H1 (cell line): ENCODE results near the gene SMCP. TPM values are rescaled to one million over a fixed set of nuclear protein-coding genes. Genes with fewer than 3 reads are reported as not detected.

ENCODE experiments used
- CTCF ChIA-PET: fragments of 300-600 bp; sonication (Branson Sonifier 250); formaldehyde crosslinking; loops from one replicate; lab custom pipeline; 2021; ENCODE audit not compliant: partially characterized antibody; lab: Charles Lee
- POLR2A ChIA-PET: fragments of 300-600 bp; sonication (Branson Sonifier 250); formaldehyde crosslinking; loops from one replicate; lab custom pipeline; 2021; ENCODE audit warnings: inconsistent platforms; ENCODE audit not compliant: partially characterized antibody; lab: Charles Lee
- DNase-seq, 2 experiments: peaks; one replicate each; pipeline versions ENCODE4 v3.0.0 to v3.0.0-alpha.2; 2010 to 2022; ENCODE audit warnings: low spot score in 2 of 2, low read depth in 1 of 2, mixed read lengths in 1 of 2
- FAIRE-seq: peaks from 2 replicates; lab custom pipeline; 2011; peaks lifted over from hg19 to GRCh38; lab: Jason Lieb, UNC
- H2AFZ ChIP-seq: 2 replicates; pipeline ENCODE4 v1.8.1; 2012; ENCODE audit warnings: low read length, inconsistent platforms
- H2AK5ac ChIP-seq: 2 replicates; pipeline ENCODE4 v1.6.1; 2013; ENCODE audit warnings: low read depth, low read length
- H2BK120ac ChIP-seq: replicated peaks from 2 replicates; pipeline ENCODE3; 2013; ENCODE audit warnings: low read depth, low read length, inconsistent platforms
- H2BK12ac ChIP-seq: 2 replicates; pipeline ENCODE4 v1.6.1; 2013; ENCODE audit warnings: low read depth, low read length
- H2BK15ac ChIP-seq: 2 replicates; pipeline ENCODE4 v1.6.1; 2013; ENCODE audit warnings: low read length
- H2BK20ac ChIP-seq: 2 replicates; pipeline ENCODE4 v1.6.1; 2013; ENCODE audit warnings: low read length
- H2BK5ac ChIP-seq: 2 replicates; pipeline ENCODE4 v1.6.1; 2013; ENCODE audit warnings: low read depth, low read length
- H3K14ac ChIP-seq: 2 replicates; pipeline ENCODE4 v1.6.1; 2013; ENCODE audit warnings: inconsistent platforms; ENCODE audit not compliant: insufficient read length
- H3K18ac ChIP-seq: 2 replicates; pipeline ENCODE4 v1.6.1; 2013; ENCODE audit warnings: low read length; ENCODE audit errors: extremely low read depth
- H3K23ac ChIP-seq: 2 replicates; pipeline ENCODE4 v1.6.1; 2013; ENCODE audit warnings: inconsistent platforms; ENCODE audit not compliant: insufficient read length
- H3K23me2 ChIP-seq: 2 replicates; pipeline ENCODE4 v1.6.1; 2013; ENCODE audit warnings: low read depth, low read length
- H3K27ac ChIP-seq: 2 replicates; pipeline ENCODE4 v1.6.1; 2011; ENCODE audit warnings: low read depth, low read length, inconsistent platforms
- H3K27me3 ChIP-seq, 4 experiments: replicated peaks in 1 of 4; 1 replicate in 1 of 4; 2 replicates in 3 of 4; pipeline versions ENCODE4 v1.6.1 to v1.8.1; 2011 to 2013; ENCODE audit warnings: low read length in 3 of 4, mild to moderate bottlenecking in 3 of 4, inconsistent platforms in 2 of 4, mixed read lengths in 2 of 4, moderate library complexity in 1 of 4; ENCODE audit not compliant: control insufficient read depth in 3 of 4, insufficient read depth in 3 of 4; ENCODE audit errors: extremely low read depth in 1 of 4
- H3K36me3 ChIP-seq, 4 experiments: 2 replicates each; pipeline versions ENCODE4 v1.6.1 to v1.8.1; 2011 to 2013; ENCODE audit warnings: mild to moderate bottlenecking in 4 of 4, low read length in 3 of 4, moderate library complexity in 2 of 4, control low read depth in 1 of 4, inconsistent platforms in 1 of 4; ENCODE audit not compliant: insufficient read depth in 4 of 4, control insufficient read depth in 2 of 4
- H3K4ac ChIP-seq: replicated peaks from 2 replicates; pipeline ENCODE3; 2013; ENCODE audit warnings: low read length, low read depth, mixed read lengths, inconsistent platforms; ENCODE audit not compliant: insufficient read length
- H3K4me1 ChIP-seq, 4 experiments: replicated peaks in 1 of 4; 1 replicate in 1 of 4; 2 replicates in 3 of 4; pipeline versions ENCODE4 v1.6.1 to v1.8.1; 2011 to 2013; ENCODE audit warnings: low read length in 3 of 4, inconsistent platforms in 2 of 4, mixed read lengths in 1 of 4; ENCODE audit not compliant: insufficient read depth in 4 of 4, control insufficient read depth in 3 of 4
- H3K4me2 ChIP-seq, 2 experiments: 2 replicates each; pipeline versions ENCODE4 v1.6.1 to v1.8.1; 2011 to 2013; ENCODE audit warnings: low read depth in 2 of 2, low read length in 2 of 2, control low read depth in 1 of 2, inconsistent platforms in 1 of 2, mild to moderate bottlenecking in 1 of 2; ENCODE audit not compliant: insufficient read depth in 1 of 2
- H3K4me3 ChIP-seq, 4 experiments: fragments of 200-600, 300-600 bp in 1 of 4; sonication (generic), shearing (Covaris generic), sonication (Bioruptor Twin) in 1 of 4; 2 replicates each; pipeline versions ENCODE4 v1.5.1 to v1.8.1; 2011 to 2016; ENCODE audit warnings: low read length in 4 of 4, low read depth in 3 of 4, control low read depth in 2 of 4, inconsistent platforms in 2 of 4, mild to moderate bottlenecking in 2 of 4, mixed read lengths in 1 of 4, moderate library complexity in 1 of 4; ENCODE audit not compliant: insufficient read depth in 2 of 4; ENCODE audit errors: extremely low read depth in 1 of 4
- H3K56ac ChIP-seq: replicated peaks from 2 replicates; pipeline ENCODE3; 2013; ENCODE audit warnings: low read depth, mild to moderate bottlenecking, mixed read lengths, low read length, inconsistent platforms; ENCODE audit not compliant: insufficient read length
- H3K79me1 ChIP-seq: 2 replicates; pipeline ENCODE4 v1.6.1; 2013; ENCODE audit warnings: low read depth, low read length, control low read depth
- H3K79me2 ChIP-seq, 2 experiments: 2 replicates each; pipeline versions ENCODE4 v1.6.1 to v1.8.1; 2012 to 2013; ENCODE audit warnings: low read length in 2 of 2, mild to moderate bottlenecking in 2 of 2, inconsistent platforms in 1 of 2; ENCODE audit not compliant: insufficient read depth in 2 of 2, control insufficient read depth in 1 of 2
- H3K9ac ChIP-seq, 4 experiments: replicated peaks in 1 of 4; 1 replicate in 1 of 4; 2 replicates in 3 of 4; pipeline versions ENCODE4 v1.6.1 to v1.8.1; 2011 to 2013; ENCODE audit warnings: low read depth in 3 of 4, low read length in 3 of 4, control low read depth in 2 of 4, mild to moderate bottlenecking in 2 of 4, moderate library complexity in 2 of 4, inconsistent platforms in 1 of 4; ENCODE audit errors: extremely low read depth in 1 of 4
- H3K9me3 ChIP-seq, 2 experiments: 2 replicates each; pipeline versions ENCODE4 v1.6.1 to v1.8.1; 2012 to 2013; ENCODE audit warnings: mild to moderate bottlenecking in 2 of 2, moderate library complexity in 2 of 2, control low read depth in 1 of 2, inconsistent platforms in 1 of 2, low read depth in 1 of 2, low read length in 1 of 2, mixed read lengths in 1 of 2; ENCODE audit not compliant: insufficient read depth in 2 of 2
- H4K20me1 ChIP-seq, 2 experiments: replicated peaks in 1 of 2; 2 replicates each; pipeline versions ENCODE3 to v1.8.1; 2011 to 2013; ENCODE audit warnings: inconsistent platforms in 2 of 2, low read length in 2 of 2, mild to moderate bottlenecking in 1 of 2; ENCODE audit not compliant: insufficient read depth in 2 of 2, control insufficient read depth in 1 of 2
- H4K5ac ChIP-seq: 2 replicates; pipeline ENCODE4 v1.6.1; 2013; ENCODE audit warnings: low read length, low read depth, mixed read lengths, inconsistent platforms; ENCODE audit not compliant: insufficient read length
- H4K8ac ChIP-seq: 2 replicates; pipeline ENCODE4 v1.8.0; 2013; ENCODE audit warnings: mild to moderate bottlenecking, moderate library complexity, low read length, inconsistent platforms; ENCODE audit not compliant: insufficient read depth; ENCODE audit errors: extremely low read depth
- H4K91ac ChIP-seq: replicated peaks from 2 replicates; pipeline ENCODE3; 2013; ENCODE audit warnings: low read length, mixed read lengths, inconsistent platforms; ENCODE audit not compliant: insufficient read length
- RXRA ChIP-seq: IDR thresholded peaks from 2 replicates; pipeline ENCODE4 v1.6.1; 2011; ENCODE audit warnings: low read depth, mild to moderate bottlenecking, low read length, moderate library complexity; ENCODE audit not compliant: insufficient read depth
- SRF ChIP-seq: IDR thresholded peaks from 2 replicates; pipeline ENCODE4 v1.6.1; 2011; ENCODE audit warnings: mild to moderate bottlenecking, low read depth, low read length, moderate library complexity
- WGBS, 2 experiments: shearing (Covaris generic) in 1 of 2; methylation state at CpG; one replicate each; pipeline versions ENCODE4 v1.1.6 to v1.1.7; 2013 to 2015; ENCODE audit warnings: low lambda C conversion rate in 2 of 2, mixed read lengths in 2 of 2, inconsistent platforms in 1 of 2, low coverage in 1 of 2, missing lambda C conversion rate in 1 of 2; ENCODE audit not compliant: insufficient replicate concordance in 2 of 2, insufficient coverage in 1 of 2, insufficient read length in 1 of 2; ENCODE audit errors: extremely low coverage in 1 of 2, missing lambda C conversion rate in 1 of 2; 5-methylcytosine and 5-hydroxymethylcytosine counted together
- polyA plus RNA-seq, 7 experiments: library from polyadenylated mRNA; depleted of rRNA in 3 of 7; stranded (reverse) in 5 of 7; unstranded in 2 of 7; fragments of >200 nt in 5 of 7; fragments of 200-250 nt in 2 of 7; gene quantifications; 1 replicate in 5 of 7; 2 replicates in 1 of 7; 4 replicates in 1 of 7; pipeline versions ENCODE4 v1.2.1 to v1.2.3, GENCODE V29; 2011 to 2013; ENCODE audit warnings: missing spikeins in 2 of 7, mixed read lengths in 2 of 7
- total RNA-seq: library from RNA; stranded (reverse); fragmentation: NEBNext Ultra II Directional; extraction: Animal tissue kit (Norgen Biotek cat#: 25700); gene quantifications from 2 replicates; pipeline ENCODE4 v1.2.1, GENCODE V29; 2021

SMCP gene
- total and polyA plus RNA-seq, 2 of the 8 experiments (the other 6 are each of a cell fraction or from before 2014, with no cell fraction given): not detected

GRCh38 chr1:152902636-152903035 is 24.5 kb downstream of the SMCP start:
- Histone ChIP-seq H3K9me3 (peaks cover 0 to 7% of the 10 kb centered on the region in 2 experiments; a peak in 2 of 4 replicates), H3K56ac (no peak overlapping the region), H3K14ac (no peak overlapping the region), H4K8ac (no peak overlapping the region), H2BK120ac (no peak overlapping the region), H3K23ac (no peak overlapping the region), H3K4ac (no peak overlapping the region), H2AK5ac (no peak overlapping the region), H3K4me1 (no peaks in the 10 kb centered on the region), H4K91ac (no peak overlapping the region), H3K4me2 (no peak overlapping the region), H3K79me2 (no peaks in the 10 kb centered on the region), H2BK12ac (no peak overlapping the region), H2BK5ac (no peak overlapping the region), H3K27me3 (no peaks in the 10 kb centered on the region), H3K79me1 (no peaks in the 10 kb centered on the region), H3K4me3 (no peak overlapping the region), H4K20me1 (no peaks in the 10 kb centered on the region), H3K36me3 (no peaks in the 10 kb centered on the region), H2BK20ac (no peak overlapping the region), H3K23me2 (no peaks in the 10 kb centered on the region), H3K18ac (no peak overlapping the region), H3K27ac (no peak overlapping the region), H2AFZ (no peak overlapping the region), H2BK15ac (no peak overlapping the region), H3K9ac (no peak overlapping the region), H4K5ac (no peak overlapping the region)
- FAIRE-seq: no peak
- no peak for TF ChIP-seq RXRA
- TF ChIP-seq SRF: no peak
- ChIA-PET POLR2A (no interaction called here), CTCF (no interaction called here)
- DNase-seq: no peak
- WGBS, 2 experiments: 85% methylated on average over 4 of the region's 4 CpGs; no CpG with 5 or more reads in 1 of the 2 experiments
